ENCODE data around the gene MS4A4A.

The MS4A4A gene

GRCh38 chr11:60251485-60252212 is 28.8 kb upstream of the MS4A4A start:
- TF ChIP-seq CTCF (IDR thresholded peaks at IDR 0.05; ENCODE audit: control extremely low read depth, extremely low read depth, low read depth, missing control alignments): peak; percentile 33
- ChIA-PET POLR2A (interaction anchor here (0.6 kb wide), 1 partner anchor 1698 kb away, joined by 3 read pairs; no protein-coding TSS in a partner anchor), CTCF (interaction anchor here (0.6 to 3.0 kb wide), 54 partner anchors 8 to 497 kb away, joined by 3 to 42 read pairs (median 4); partner anchors contain the start of genes MRPL16, MS4A6A and STX3)
- no peak for DNase-seq (ENCODE audit: extremely low spot score)

- POLR2A ChIA-PET: no interaction called here
- CTCF ChIA-PET: interaction anchor here (0.6 to 3.0 kb wide), 22 partner anchors 12 to 436 kb away, joined by 3 to 42 read pairs (median 6); partner anchors contain the start of gene MS4A6A
- TF ChIP-seq CTCF (IDR thresholded peaks at IDR 0.05; ENCODE audit: control extremely low read depth, extremely low read depth, low read depth, missing control alignments): no peak
- DNase-seq (ENCODE audit: extremely low spot score): no peak
These were observed 28.0 kb upstream of the MS4A4A start for GRCh38 chr11:60252213-60253108.

DNA sequence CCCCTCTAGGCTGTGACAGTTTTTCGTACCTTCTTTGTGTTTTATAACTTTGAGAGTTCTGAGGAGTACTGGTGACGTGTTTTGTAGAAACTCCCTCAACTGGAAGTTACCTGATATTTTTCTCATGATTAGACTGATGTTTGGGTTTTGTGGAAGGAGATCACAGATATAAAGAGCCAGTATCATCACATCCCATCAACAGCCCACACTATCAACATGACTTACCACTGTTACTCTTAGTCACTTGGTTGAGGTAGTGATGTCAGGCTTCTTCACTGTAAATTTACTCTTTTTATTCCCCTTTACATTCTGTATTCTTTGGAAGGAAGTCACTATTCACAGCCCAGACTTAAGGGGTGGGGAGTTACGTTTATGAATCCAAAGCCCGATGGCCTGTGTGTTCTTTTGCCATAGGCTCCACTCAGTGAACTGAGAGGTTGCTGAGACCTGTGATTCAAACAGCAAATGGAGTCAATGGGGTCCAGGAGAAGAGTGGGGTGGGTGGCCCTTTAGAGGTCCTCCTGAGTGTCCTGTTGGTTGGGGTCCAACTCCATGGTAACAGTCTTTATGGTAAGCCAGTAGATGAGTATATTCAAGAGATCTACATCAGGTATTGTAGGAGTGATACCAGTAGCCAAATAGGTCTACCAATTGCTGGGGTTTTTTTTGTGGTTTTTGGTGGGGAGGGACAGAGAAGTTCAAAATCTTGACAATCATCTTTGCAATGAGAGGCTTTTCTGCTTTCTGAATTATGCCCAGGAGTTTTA is 22.3 kb upstream of the MS4A4A start:
- DNase-seq (ENCODE audit: extremely low spot score): no peak
- ChIA-PET CTCF (no interaction called here), POLR2A (interaction anchor here (0.5 kb wide), 1 partner anchor 318 kb away, joined by 3 read pairs; no protein-coding TSS in a partner anchor)
- no peak for TF ChIP-seq CTCF (IDR thresholded peaks at IDR 0.05; ENCODE audit: control extremely low read depth, extremely low read depth, low read depth, missing control alignments)

DNA sequence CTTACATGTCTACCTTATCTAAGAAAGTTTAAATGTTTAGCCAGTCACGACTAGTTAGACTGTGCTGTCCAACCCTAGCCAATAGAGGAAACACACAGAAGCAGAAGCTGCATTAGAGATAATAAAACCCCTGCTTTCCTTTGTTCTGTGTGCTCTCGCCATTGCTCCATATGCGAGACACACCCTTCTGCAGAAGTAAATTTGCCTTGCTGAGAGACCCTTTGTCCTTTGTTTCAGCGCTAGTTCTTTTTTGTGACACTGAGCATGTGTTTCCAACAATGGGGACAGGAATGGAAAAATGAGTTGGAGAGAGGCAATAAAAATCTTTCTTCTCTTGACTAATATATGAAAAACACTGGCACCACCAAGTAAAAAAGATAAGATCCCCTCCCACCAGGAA is 19.5 kb upstream of the MS4A4A start:
- ChIA-PET POLR2A (no interaction called here), CTCF (interaction anchor here (1.4 to 3.5 kb wide), 2 partner anchors 10 to 102 kb away, joined by 3 to 15 read pairs; no protein-coding TSS in a partner anchor)
- DNase-seq (ENCODE audit: extremely low spot score): no peak
- TF ChIP-seq CTCF (IDR thresholded peaks at IDR 0.05; ENCODE audit: control extremely low read depth, extremely low read depth, low read depth, missing control alignments): no peak

GRCh38 chr11:60263402-60263801 is 17.1 kb upstream of the MS4A4A start:
- DNase-seq (ENCODE audit: extremely low spot score): no peak
- ChIA-PET POLR2A (no interaction called here), CTCF (interaction anchor here (1.4 to 4.2 kb wide), 6 partner anchors 12 to 83 kb away, joined by 3 to 47 read pairs (median 38); partner anchors contain the start of gene MS4A6A)
- no peak for TF ChIP-seq CTCF (IDR thresholded peaks at IDR 0.05; ENCODE audit: control extremely low read depth, extremely low read depth, low read depth, missing control alignments)
